ENCODE measurements around the gene MAGEC3.
"Not testable (repeated sequence)": the region's sequence is repeated elsewhere in the genome, so short reads cannot be mapped to it uniquely, and the experiment has no call there.

MAGEC3 gene

GRCh38 chrX:141838016-141838415, at the start of gene MAGEC3:
Gene MAGEC3 (plus strand): TSS chrX:141838316. CDS start chrX:141838316, 0 bp downstream.
- no peak for DNase-seq (ENCODE audit: low read depth in 2 of 3, low spot score in 1 of 3)

- no peak for DNase-seq (ENCODE audit: low read depth in 2 of 3, low spot score in 1 of 3)
Measured at GRCh38 chrX:141791856-141792255, 46.3 kb upstream of the MAGEC3 start.

- no peak for DNase-seq (ENCODE audit: low read depth in 2 of 3, low spot score in 1 of 3)
Measured at GRCh38 chrX:141811438-141811837, 26.7 kb upstream of the MAGEC3 start.

- DNase-seq (ENCODE audit: low read depth in 2 of 3, low spot score in 1 of 3): no peak
Measured at GRCh38 chrX:141814213-141814857, 23.8 kb upstream of the MAGEC3 start.

GRCh38 chrX:141815904-141816303, 22.2 kb upstream of the MAGEC3 start:
- DNase-seq (ENCODE audit: low read depth in 2 of 3, low spot score in 1 of 3): no peak

GRCh38 chrX:141832247-141832646, 5.9 kb upstream of the MAGEC3 start:
- DNase-seq (ENCODE audit: low read depth in 2 of 3, low spot score in 1 of 3): no peak

GRCh38 chrX:141839856-141840255, 1.7 kb downstream of the MAGEC3 start:
- no peak for DNase-seq (ENCODE audit: low read depth in 2 of 3, low spot score in 1 of 3)

- no peak for DNase-seq (ENCODE audit: low read depth in 2 of 3, low spot score in 1 of 3)
Measured at GRCh38 chrX:141857479-141857878, 19.4 kb downstream of the MAGEC3 start.

- DNase-seq (ENCODE audit: low read depth in 2 of 3, low spot score in 1 of 3): no peak
Measured at GRCh38 chrX:141879616-141880015, 41.5 kb downstream of the MAGEC3 start.

- DNase-seq (ENCODE audit: low read depth in 2 of 3, low spot score in 1 of 3): not testable (repeated sequence)
Measured at GRCh38 chrX:141888811-141889210, 50.7 kb downstream of the MAGEC3 start.

GRCh38 chrX:141894733-141895132, 56.6 kb downstream of the MAGEC3 start:
- DNase-seq (ENCODE audit: low read depth in 2 of 3, low spot score in 1 of 3): no peak

- DNase-seq (ENCODE audit: low read depth in 2 of 3, low spot score in 1 of 3): no peak
Measured at GRCh38 chrX:141897690-141898089, 59.6 kb downstream of the MAGEC3 start.

GRCh38 chrX:141902366-141902765, 64.2 kb downstream of the MAGEC3 start:
- no peak for DNase-seq (ENCODE audit: low read depth in 2 of 3, low spot score in 1 of 3)

GRCh38 chrX:141903400-141904155, 65.5 kb downstream of the MAGEC3 start, which contains the start of gene MAGEC1:
Gene MAGEC1 (plus strand): TSS chrX:141903894. CDS start chrX:141905073, 1,179 bp downstream.
- DNase-seq (ENCODE audit: low read depth in 2 of 3, low spot score in 1 of 3): no peak

- no peak for DNase-seq (ENCODE audit: low read depth in 2 of 3, low spot score in 1 of 3)
Measured at GRCh38 chrX:141904262-141904661, 66.1 kb downstream of the MAGEC3 start.

- DNase-seq (ENCODE audit: low read depth in 2 of 3, low spot score in 1 of 3): no peak
Measured at GRCh38 chrX:141917801-141918200, 79.7 kb downstream of the MAGEC3 start.

GRCh38 chrX:141924293-141924692, 86.2 kb downstream of the MAGEC3 start:
- no peak for DNase-seq (ENCODE audit: low read depth in 2 of 3, low spot score in 1 of 3)

GRCh38 chrX:141928432-141928831, 90.3 kb downstream of the MAGEC3 start:
- no peak for DNase-seq (ENCODE audit: low read depth in 2 of 3, low spot score in 1 of 3)

- DNase-seq (ENCODE audit: low read depth in 2 of 3, low spot score in 1 of 3): no peak
Measured at GRCh38 chrX:141934059-141934641, 96.0 kb downstream of the MAGEC3 start.

- no peak for DNase-seq (ENCODE audit: low read depth in 2 of 3, low spot score in 1 of 3)
Measured at GRCh38 chrX:141935645-141936044, 97.5 kb downstream of the MAGEC3 start.

GRCh38 chrX:141936080-141936479, 98.0 kb downstream of the MAGEC3 start:
- DNase-seq (ENCODE audit: low read depth in 2 of 3, low spot score in 1 of 3): no peak

- no peak for DNase-seq (ENCODE audit: low read depth in 2 of 3, low spot score in 1 of 3)
Measured at GRCh38 chrX:141941234-141941633, 103.1 kb downstream of the MAGEC3 start.

All from stimulated activated CD4-positive, alpha-beta T cell treated with anti-CD3 and anti-CD28 coated beads, Interleukin-12 subunit alpha, Interleukin-12 subunit beta, amount 100 ng/mL, for 48 hours (primary cell).